Measurements from ENCODE around the gene GPR61.
A peak's percentile ranks its signal among the peaks of the same experiment; 100 is the strongest.

Gene GPR61

GRCh38 chr1:109527098-109527811 lies 12.4 kb upstream of the GPR61 start:
- H3K4me1 ChIP-seq (ENCODE audit: control insufficient read depth in 2 of 2, insufficient read depth in 2 of 2, low read length in 2 of 2), result peaks cover 3 to 11% of the 10 kb centered on the region in 2 donors

GRCh38 chr1:109527846-109528695 lies 11.6 kb upstream of the GPR61 start:
- peaks cover 8 to 17% of the 10 kb centered on the region in 2 donors for H3K4me1 ChIP-seq (ENCODE audit: control insufficient read depth in 2 of 2, insufficient read depth in 2 of 2, low read length in 2 of 2)
- H3K9ac ChIP-seq (ENCODE audit: low read depth in 1 of 2, low read length in 2 of 2), result no peak overlapping the region
- H3K4me3 ChIP-seq (ENCODE audit: low read length in 2 of 2), result no peak overlapping the region
- no peak overlapping the region for H3K27ac ChIP-seq (ENCODE audit: low read depth in 2 of 2, low read length in 2 of 2)
- H3K27me3 ChIP-seq (ENCODE audit: control insufficient read depth in 2 of 2, insufficient read depth in 2 of 2, low read length in 2 of 2), result no peaks in the 10 kb centered on the region
- no peaks in the 10 kb centered on the region for H3K36me3 ChIP-seq (ENCODE audit: control insufficient read depth in 2 of 2, insufficient read depth in 2 of 2, low read length in 2 of 2)
- H3K9me3 ChIP-seq (ENCODE audit: control insufficient read depth in 2 of 2, low read length in 2 of 2), result no peaks in the 10 kb centered on the region

More at GRCh38 chr1:109527098-109527811, 12.4 kb upstream of the GPR61 start:
- H3K4me3 ChIP-seq (ENCODE audit: low read length in 2 of 2), result no peak overlapping the region
- no peak overlapping the region for H3K27ac ChIP-seq (ENCODE audit: low read depth in 2 of 2, low read length in 2 of 2)
- H3K9ac ChIP-seq (ENCODE audit: low read depth in 1 of 2, low read length in 2 of 2), result no peak overlapping the region
- H3K36me3 ChIP-seq (ENCODE audit: control insufficient read depth in 2 of 2, insufficient read depth in 2 of 2, low read length in 2 of 2), result no peaks in the 10 kb centered on the region
- H3K9me3 ChIP-seq (ENCODE audit: control insufficient read depth in 2 of 2, low read length in 2 of 2), result no peaks in the 10 kb centered on the region
- H3K27me3 ChIP-seq (ENCODE audit: control insufficient read depth in 2 of 2, insufficient read depth in 2 of 2, low read length in 2 of 2), result no peaks in the 10 kb centered on the region

GRCh38 chr1:109528712-109529111 lies 11.0 kb upstream of the GPR61 start:
- Histone ChIP-seq H3K27me3 (ENCODE audit: control insufficient read depth in 2 of 2, insufficient read depth in 2 of 2, low read length in 2 of 2) (no peaks in the 10 kb centered on the region), H3K4me1 (ENCODE audit: control insufficient read depth in 2 of 2, insufficient read depth in 2 of 2, low read length in 2 of 2) (peaks cover 8 to 17% of the 10 kb centered on the region in 2 donors), H3K9ac (ENCODE audit: low read depth in 1 of 2, low read length in 2 of 2) (no peak overlapping the region), H3K27ac (ENCODE audit: low read depth in 2 of 2, low read length in 2 of 2) (no peak overlapping the region), H3K4me3 (ENCODE audit: low read length in 2 of 2) (no peak overlapping the region), H3K36me3 (ENCODE audit: control insufficient read depth in 2 of 2, insufficient read depth in 2 of 2, low read length in 2 of 2) (no peaks in the 10 kb centered on the region), H3K9me3 (ENCODE audit: control insufficient read depth in 2 of 2, low read length in 2 of 2) (no peaks in the 10 kb centered on the region)

GRCh38 chr1:109529881-109530456 lies 9.7 kb upstream of the GPR61 start:
- H3K9ac ChIP-seq (ENCODE audit: low read depth in 1 of 2, low read length in 2 of 2), result no peak overlapping the region
- H3K4me1 ChIP-seq (ENCODE audit: control insufficient read depth in 2 of 2, insufficient read depth in 2 of 2, low read length in 2 of 2), result peaks cover 8 to 17% of the 10 kb centered on the region in 2 donors
- H3K27ac ChIP-seq (ENCODE audit: low read depth in 2 of 2, low read length in 2 of 2), result peak overlapping the region; percentile 13 to 43

GRCh38 chr1:109530457-109531087 lies 9.1 kb upstream of the GPR61 start:
- no peak overlapping the region for H3K9ac ChIP-seq (ENCODE audit: low read depth in 1 of 2, low read length in 2 of 2)

More at GRCh38 chr1:109529881-109530456, 9.7 kb upstream of the GPR61 start:
- Histone ChIP-seq H3K36me3 (ENCODE audit: control insufficient read depth in 2 of 2, insufficient read depth in 2 of 2, low read length in 2 of 2) (no peaks in the 10 kb centered on the region), H3K4me3 (ENCODE audit: low read length in 2 of 2) (no peak overlapping the region), H3K27me3 (ENCODE audit: control insufficient read depth in 2 of 2, insufficient read depth in 2 of 2, low read length in 2 of 2) (no peaks in the 10 kb centered on the region), H3K9me3 (ENCODE audit: control insufficient read depth in 2 of 2, low read length in 2 of 2) (no peaks in the 10 kb centered on the region)

GRCh38 chr1:109531380-109531779 lies 8.3 kb upstream of the GPR61 start:
- Histone ChIP-seq H3K9me3 (ENCODE audit: control insufficient read depth in 2 of 2, low read length in 2 of 2) (no peaks in the 10 kb centered on the region), H3K9ac (ENCODE audit: low read depth in 1 of 2, low read length in 2 of 2) (peak overlapping the region in 1 of 2 donors; percentile 4), H3K27me3 (ENCODE audit: control insufficient read depth in 2 of 2, insufficient read depth in 2 of 2, low read length in 2 of 2) (no peaks in the 10 kb centered on the region), H3K36me3 (ENCODE audit: control insufficient read depth in 2 of 2, insufficient read depth in 2 of 2, low read length in 2 of 2) (no peaks in the 10 kb centered on the region), H3K27ac (ENCODE audit: low read depth in 2 of 2, low read length in 2 of 2) (no peak overlapping the region), H3K4me3 (ENCODE audit: low read length in 2 of 2) (no peak overlapping the region), H3K4me1 (ENCODE audit: control insufficient read depth in 2 of 2, insufficient read depth in 2 of 2, low read length in 2 of 2) (peaks cover 8 to 17% of the 10 kb centered on the region in 2 donors)

More at GRCh38 chr1:109530457-109531087, 9.1 kb upstream of the GPR61 start:
- Histone ChIP-seq H3K36me3 (ENCODE audit: control insufficient read depth in 2 of 2, insufficient read depth in 2 of 2, low read length in 2 of 2) (no peaks in the 10 kb centered on the region), H3K27me3 (ENCODE audit: control insufficient read depth in 2 of 2, insufficient read depth in 2 of 2, low read length in 2 of 2) (no peaks in the 10 kb centered on the region), H3K4me3 (ENCODE audit: low read length in 2 of 2) (no peak overlapping the region), H3K4me1 (ENCODE audit: control insufficient read depth in 2 of 2, insufficient read depth in 2 of 2, low read length in 2 of 2) (peaks cover 8 to 17% of the 10 kb centered on the region in 2 donors), H3K27ac (ENCODE audit: low read depth in 2 of 2, low read length in 2 of 2) (peak overlapping the region in 1 of 2 donors; percentile 43), H3K9me3 (ENCODE audit: control insufficient read depth in 2 of 2, low read length in 2 of 2) (no peaks in the 10 kb centered on the region)

- Histone ChIP-seq H3K36me3 (ENCODE audit: control insufficient read depth in 2 of 2, insufficient read depth in 2 of 2, low read length in 2 of 2) (no peaks in the 10 kb centered on the region), H3K9ac (ENCODE audit: low read depth in 1 of 2, low read length in 2 of 2) (peak overlapping the region in 1 of 2 donors; percentile 4), H3K4me1 (ENCODE audit: control insufficient read depth in 2 of 2, insufficient read depth in 2 of 2, low read length in 2 of 2) (peaks cover 8 to 17% of the 10 kb centered on the region in 2 donors), H3K27me3 (ENCODE audit: control insufficient read depth in 2 of 2, insufficient read depth in 2 of 2, low read length in 2 of 2) (no peaks in the 10 kb centered on the region), H3K27ac (ENCODE audit: low read depth in 2 of 2, low read length in 2 of 2) (no peak overlapping the region), H3K4me3 (ENCODE audit: low read length in 2 of 2) (no peak overlapping the region), H3K9me3 (ENCODE audit: control insufficient read depth in 2 of 2, low read length in 2 of 2) (no peaks in the 10 kb centered on the region)
These were observed 7.8 kb upstream of the GPR61 start for GRCh38 chr1:109531826-109532364.

- peak overlapping the region; percentile 45 to 62 for H3K4me3 ChIP-seq (ENCODE audit: low read length in 2 of 2)
- H3K4me1 ChIP-seq (ENCODE audit: control insufficient read depth in 2 of 2, insufficient read depth in 2 of 2, low read length in 2 of 2), result peaks cover 8 to 17% of the 10 kb centered on the region in 2 donors
- H3K9ac ChIP-seq (ENCODE audit: low read depth in 1 of 2, low read length in 2 of 2), result peak overlapping the region; percentile 20 to 42
- no peaks in the 10 kb centered on the region for H3K36me3 ChIP-seq (ENCODE audit: control insufficient read depth in 2 of 2, insufficient read depth in 2 of 2, low read length in 2 of 2)
- no peaks in the 10 kb centered on the region for H3K9me3 ChIP-seq (ENCODE audit: control insufficient read depth in 2 of 2, low read length in 2 of 2)
- H3K27me3 ChIP-seq (ENCODE audit: control insufficient read depth in 2 of 2, insufficient read depth in 2 of 2, low read length in 2 of 2), result no peaks in the 10 kb centered on the region
- H3K27ac ChIP-seq (ENCODE audit: low read depth in 2 of 2, low read length in 2 of 2), result no peak overlapping the region
These were observed 7.1 kb upstream of the GPR61 start for GRCh38 chr1:109532365-109533136.

- Histone ChIP-seq H3K4me3 (ENCODE audit: low read length in 2 of 2) (no peak overlapping the region), H3K4me1 (ENCODE audit: control insufficient read depth in 2 of 2, insufficient read depth in 2 of 2, low read length in 2 of 2) (peaks cover 8 to 17% of the 10 kb centered on the region in 2 donors), H3K27ac (ENCODE audit: low read depth in 2 of 2, low read length in 2 of 2) (no peak overlapping the region), H3K9ac (ENCODE audit: low read depth in 1 of 2, low read length in 2 of 2) (no peak overlapping the region), H3K27me3 (ENCODE audit: control insufficient read depth in 2 of 2, insufficient read depth in 2 of 2, low read length in 2 of 2) (no peaks in the 10 kb centered on the region), H3K36me3 (ENCODE audit: control insufficient read depth in 2 of 2, insufficient read depth in 2 of 2, low read length in 2 of 2) (no peaks in the 10 kb centered on the region), H3K9me3 (ENCODE audit: control insufficient read depth in 2 of 2, low read length in 2 of 2) (no peaks in the 10 kb centered on the region)
These were observed 5.3 kb upstream of the GPR61 start for GRCh38 chr1:109534307-109534858.

All from mucosa of rectum (tissue), 2 donors.